ENCODE results near the gene KCNC1. TPM values are rescaled to one million over a fixed set of nuclear protein-coding genes. Genes with fewer than 3 reads are reported as not detected.

The KCNC1 gene
- polyA plus RNA-seq, 1 experiment: not detected

DNA sequence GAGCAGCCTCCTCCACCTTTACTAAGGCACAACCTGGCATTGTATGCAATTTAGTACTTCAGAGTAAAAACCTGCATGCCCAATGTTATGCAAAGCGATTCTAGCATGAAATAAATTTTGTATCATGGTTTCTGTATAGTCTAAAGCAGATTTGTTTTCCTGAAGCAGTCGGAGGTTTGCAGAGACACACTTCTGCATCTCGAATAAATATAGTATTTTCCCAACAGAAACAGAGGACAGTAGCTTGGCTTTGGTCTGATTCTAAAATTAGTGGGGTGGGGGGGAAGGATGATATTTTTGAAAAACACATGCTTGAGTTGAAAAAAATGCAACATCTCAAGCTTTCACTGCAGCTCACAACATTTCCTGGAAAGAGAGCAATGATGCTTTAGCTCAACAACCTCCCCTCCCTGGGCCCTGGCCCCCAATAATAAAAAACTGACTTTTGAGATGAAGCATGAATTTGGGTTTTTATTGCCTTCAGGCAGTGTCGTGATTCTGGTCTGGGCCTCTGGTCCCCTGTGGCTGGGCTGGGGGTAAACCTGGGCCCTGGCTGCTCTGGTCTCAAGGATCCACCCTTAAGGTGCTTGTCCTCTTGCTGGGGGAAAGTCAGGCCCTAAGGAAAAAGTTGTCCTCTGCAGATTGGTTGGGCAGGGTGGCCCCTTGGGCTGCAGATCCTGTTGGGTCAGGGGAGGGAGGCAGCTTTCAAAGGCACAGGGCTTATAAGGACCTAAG is 48.2 kb downstream of the KCNC1 start:
- H3K27ac ChIP-seq (ENCODE audit: low read depth, low read length): no peak overlapping the region
- no peak overlapping the region for H3K4me3 ChIP-seq (ENCODE audit: low read depth, low read length)
- ChIA-PET POLR2A (no interaction called here), CTCF (no interaction called here)
- DNase-seq (ENCODE audit: low read depth, low spot score): no peak
- TF ChIP-seq, protein P1, sequence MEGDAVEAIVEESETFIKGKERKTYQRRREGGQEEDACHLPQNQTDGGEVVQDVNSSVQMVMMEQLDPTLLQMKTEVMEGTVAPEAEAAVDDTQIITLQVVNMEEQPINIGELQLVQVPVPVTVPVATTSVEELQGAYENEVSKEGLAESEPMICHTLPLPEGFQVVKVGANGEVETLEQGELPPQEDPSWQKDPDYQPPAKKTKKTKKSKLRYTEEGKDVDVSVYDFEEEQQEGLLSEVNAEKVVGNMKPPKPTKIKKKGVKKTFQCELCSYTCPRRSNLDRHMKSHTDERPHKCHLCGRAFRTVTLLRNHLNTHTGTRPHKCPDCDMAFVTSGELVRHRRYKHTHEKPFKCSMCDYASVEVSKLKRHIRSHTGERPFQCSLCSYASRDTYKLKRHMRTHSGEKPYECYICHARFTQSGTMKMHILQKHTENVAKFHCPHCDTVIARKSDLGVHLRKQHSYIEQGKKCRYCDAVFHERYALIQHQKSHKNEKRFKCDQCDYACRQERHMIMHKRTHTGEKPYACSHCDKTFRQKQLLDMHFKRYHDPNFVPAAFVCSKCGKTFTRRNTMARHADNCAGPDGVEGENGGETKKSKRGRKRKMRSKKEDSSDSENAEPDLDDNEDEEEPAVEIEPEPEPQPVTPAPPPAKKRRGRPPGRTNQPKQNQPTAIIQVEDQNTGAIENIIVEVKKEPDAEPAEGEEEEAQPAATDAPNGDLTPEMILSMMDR (IDR thresholded peaks at IDR 0.05; ENCODE audit: low read depth, low read length): no peak
- no peaks in the 10 kb centered on the region for H3K27me3 ChIP-seq (ENCODE audit: control insufficient read depth, insufficient read depth, low read length)
- no peaks in the 10 kb centered on the region; the same call in 1 of the 2 replicates for H3K9me3 ChIP-seq (ENCODE audit: control insufficient read depth, insufficient read depth, low read length)

DNA sequence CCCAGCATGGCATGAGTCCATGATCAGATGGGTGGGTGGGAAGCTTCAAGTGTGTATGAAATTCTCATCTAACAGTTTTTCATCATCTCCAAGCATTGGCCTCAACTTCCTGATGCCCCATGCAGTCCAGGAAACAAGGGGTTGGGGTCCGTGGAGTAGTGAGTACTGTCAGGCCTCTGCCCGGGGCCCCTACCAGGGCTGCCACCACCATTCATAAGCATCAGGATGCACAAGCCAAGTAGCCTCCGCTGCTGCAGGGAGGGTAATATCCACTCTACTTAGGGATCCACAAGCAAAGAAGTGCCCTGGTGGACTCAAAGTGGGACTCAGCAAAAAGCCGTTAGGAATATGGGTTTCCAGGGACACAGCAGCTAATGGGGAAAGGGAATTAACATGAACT is 49.3 kb downstream of the KCNC1 start:
- Histone ChIP-seq H3K27me3 (ENCODE audit: control insufficient read depth, insufficient read depth, low read length) (no peaks in the 10 kb centered on the region), H3K4me3 (ENCODE audit: low read depth, low read length) (no peak overlapping the region), H3K9me3 (ENCODE audit: control insufficient read depth, insufficient read depth, low read length) (peaks cover 4% of the 10 kb centered on the region; the same call in 1 of the 2 replicates), H3K27ac (ENCODE audit: low read depth, low read length) (no peak overlapping the region)
- POLR2A ChIA-PET: no interaction called here
- DNase-seq (ENCODE audit: low read depth, low spot score): no peak
- TF ChIP-seq, protein P1 (IDR thresholded peaks at IDR 0.05; ENCODE audit: low read depth, low read length): no peak
- CTCF ChIA-PET: no interaction called here

DNA sequence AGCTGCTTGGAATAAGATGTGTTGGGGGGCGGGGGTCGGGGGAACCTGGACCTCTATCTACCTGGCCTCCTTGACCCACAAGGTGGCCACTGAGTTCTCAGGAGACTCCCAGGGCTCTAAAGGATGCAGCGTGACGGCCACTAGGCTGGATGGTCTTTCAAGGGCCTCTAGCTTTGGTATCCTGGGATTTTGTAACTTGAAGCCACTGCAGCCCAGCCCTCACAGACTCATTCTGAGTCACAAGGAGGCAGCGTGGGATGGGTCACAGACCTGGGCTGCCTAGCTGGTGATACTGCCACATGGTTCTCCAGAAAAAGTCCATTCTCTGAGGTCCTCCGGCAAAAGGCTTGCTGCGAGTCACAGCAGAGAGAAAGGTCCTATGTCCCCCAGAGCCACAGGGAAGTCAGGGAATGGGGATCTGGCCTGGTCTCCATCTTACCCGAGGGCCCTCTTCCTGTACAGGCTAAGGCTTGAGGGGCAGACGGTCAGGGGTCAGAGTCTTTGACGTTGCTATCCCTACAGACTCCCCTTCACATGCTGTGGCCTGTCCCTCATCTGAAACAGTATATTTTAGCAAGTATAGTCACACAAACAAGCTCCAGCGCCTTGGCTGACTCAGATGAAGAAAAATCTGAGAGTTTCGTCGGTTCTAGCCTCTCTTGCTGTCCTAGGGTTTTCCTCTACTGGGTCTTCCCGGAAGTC is 52.4 kb downstream of the KCNC1 start:
- Histone ChIP-seq H3K27me3 (ENCODE audit: control insufficient read depth, insufficient read depth, low read length) (no peaks in the 10 kb centered on the region), H3K4me3 (ENCODE audit: low read depth, low read length) (no peak overlapping the region), H3K27ac (ENCODE audit: low read depth, low read length) (peak overlapping the region; percentile 98), H3K9me3 (ENCODE audit: control insufficient read depth, insufficient read depth, low read length) (peaks cover 4% of the 10 kb centered on the region; the same call in 1 of the 2 replicates)
- ChIA-PET CTCF (interaction anchor here (0.9 to 2.6 kb wide), 4 partner anchors 56 to 967 kb away, joined by 3 to 12 read pairs (median 8); no protein-coding TSS in a partner anchor), POLR2A (no interaction called here)
- TF ChIP-seq, protein P1 (IDR thresholded peaks at IDR 0.05; ENCODE audit: low read depth, low read length): peak; percentile 4; the same call in 1 of the 2 replicates
- peak; percentile 77 for DNase-seq (ENCODE audit: low read depth, low spot score)

DNA sequence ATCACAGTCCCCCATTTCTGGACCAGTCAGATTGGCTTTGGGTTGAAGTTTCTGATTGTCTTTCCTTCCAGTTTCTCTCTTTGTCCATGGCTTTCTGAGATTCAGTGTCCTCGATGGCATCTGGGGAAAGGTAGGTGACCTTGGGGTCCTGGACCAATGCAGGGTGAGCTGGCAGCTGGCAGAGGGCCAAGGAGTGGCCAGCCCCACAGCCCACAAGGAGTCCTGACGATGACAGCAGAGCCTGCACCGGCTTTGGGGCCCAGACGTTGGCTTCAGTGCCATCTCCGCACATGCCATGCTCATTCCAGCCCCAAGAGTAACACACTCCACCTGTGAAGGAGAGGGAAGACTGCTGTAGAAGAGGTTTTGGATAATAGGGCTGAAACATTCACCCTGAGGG is 53.5 kb downstream of the KCNC1 start:
- H3K9me3 ChIP-seq (ENCODE audit: control insufficient read depth, insufficient read depth, low read length): peaks cover 4% of the 10 kb centered on the region; the same call in 1 of the 2 replicates
- no peak overlapping the region for H3K4me3 ChIP-seq (ENCODE audit: low read depth, low read length)
- TF ChIP-seq, protein P1 (IDR thresholded peaks at IDR 0.05; ENCODE audit: low read depth, low read length): no peak
- no peaks in the 10 kb centered on the region for H3K27me3 ChIP-seq (ENCODE audit: control insufficient read depth, insufficient read depth, low read length)
- POLR2A ChIA-PET: no interaction called here
- H3K27ac ChIP-seq (ENCODE audit: low read depth, low read length): peak overlapping the region; percentile 98
- CTCF ChIA-PET: interaction anchor here (1.0 to 2.6 kb wide), 2 partner anchors 185 to 191 kb away, joined by 7 to 12 read pairs; no protein-coding TSS in a partner anchor
- no peak for DNase-seq (ENCODE audit: low read depth, low spot score)

DNA sequence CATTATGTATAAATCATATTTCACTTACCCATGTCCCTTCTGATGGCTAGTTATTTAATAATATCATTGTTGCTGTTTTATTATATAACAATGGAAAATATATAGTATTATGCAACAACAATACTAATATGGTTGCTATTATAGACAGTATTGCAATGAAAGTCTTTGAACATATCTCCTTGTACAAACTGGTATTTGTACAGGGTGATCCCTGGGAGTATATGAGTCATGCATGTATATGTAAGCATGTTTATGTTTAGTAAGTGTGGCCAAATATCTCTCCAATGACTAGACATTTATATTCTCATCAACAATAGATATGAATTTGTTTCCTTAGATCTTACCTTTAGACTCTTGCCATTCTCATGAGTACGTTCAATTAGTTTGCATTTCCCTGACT is 55.9 kb downstream of the KCNC1 start:
- Histone ChIP-seq H3K9me3 (ENCODE audit: control insufficient read depth, insufficient read depth, low read length) (peaks cover 4% of the 10 kb centered on the region; the same call in 1 of the 2 replicates), H3K27ac (ENCODE audit: low read depth, low read length) (no peak overlapping the region), H3K27me3 (ENCODE audit: control insufficient read depth, insufficient read depth, low read length) (no peaks in the 10 kb centered on the region), H3K4me3 (ENCODE audit: low read depth, low read length) (no peak overlapping the region)
- peak; percentile 63 for DNase-seq (ENCODE audit: low read depth, low spot score)
- ChIA-PET CTCF (interaction anchor here (0.6 kb wide), 1 partner anchor 281 kb away, joined by 3 read pairs; no protein-coding TSS in a partner anchor), POLR2A (interaction anchor here (0.7 kb wide), 1 partner anchor 814 kb away, joined by 3 read pairs; no protein-coding TSS in a partner anchor)
- TF ChIP-seq, protein P1 (IDR thresholded peaks at IDR 0.05; ENCODE audit: low read depth, low read length): no peak

Measured in AG04450 (cell line).